H1 (cell line): ENCODE measurements around the gene PROK1. TPM values are rescaled to one million over a fixed set of nuclear protein-coding genes. Genes with fewer than 3 reads are reported as not detected.
"Not testable (repeated sequence)": the region's sequence is repeated elsewhere in the genome, so short reads cannot be mapped to it uniquely, and the experiment has no call there.

Experiments used
- CTCF ChIA-PET: fragments of 300-600 bp; sonication (Branson Sonifier 250); formaldehyde crosslinking; loops from one replicate; lab custom pipeline; 2021; ENCODE audit not compliant: partially characterized antibody; lab: Charles Lee
- POLR2A ChIA-PET: fragments of 300-600 bp; sonication (Branson Sonifier 250); formaldehyde crosslinking; loops from one replicate; lab custom pipeline; 2021; ENCODE audit warnings: inconsistent platforms; ENCODE audit not compliant: partially characterized antibody; lab: Charles Lee
- DNase-seq, 2 experiments: peaks; one replicate each; pipeline versions ENCODE4 v3.0.0 to v3.0.0-alpha.2; 2010 to 2022; ENCODE audit warnings: low spot score in 2 of 2, low read depth in 1 of 2, mixed read lengths in 1 of 2
- FAIRE-seq: peaks from 2 replicates; lab custom pipeline; 2011; peaks lifted over from hg19 to GRCh38; lab: Jason Lieb, UNC
- H2AFZ ChIP-seq: 2 replicates; pipeline ENCODE4 v1.8.1; 2012; ENCODE audit warnings: low read length, inconsistent platforms
- H2AK5ac ChIP-seq: 2 replicates; pipeline ENCODE4 v1.6.1; 2013; ENCODE audit warnings: low read depth, low read length
- H2BK120ac ChIP-seq: replicated peaks from 2 replicates; pipeline ENCODE3; 2013; ENCODE audit warnings: low read depth, low read length, inconsistent platforms
- H2BK12ac ChIP-seq: 2 replicates; pipeline ENCODE4 v1.6.1; 2013; ENCODE audit warnings: low read depth, low read length
- H2BK15ac ChIP-seq: 2 replicates; pipeline ENCODE4 v1.6.1; 2013; ENCODE audit warnings: low read length
- H2BK20ac ChIP-seq: 2 replicates; pipeline ENCODE4 v1.6.1; 2013; ENCODE audit warnings: low read length
- H2BK5ac ChIP-seq: 2 replicates; pipeline ENCODE4 v1.6.1; 2013; ENCODE audit warnings: low read depth, low read length
- H3K14ac ChIP-seq: 2 replicates; pipeline ENCODE4 v1.6.1; 2013; ENCODE audit warnings: inconsistent platforms; ENCODE audit not compliant: insufficient read length
- H3K18ac ChIP-seq: 2 replicates; pipeline ENCODE4 v1.6.1; 2013; ENCODE audit warnings: low read length; ENCODE audit errors: extremely low read depth
- H3K23ac ChIP-seq: 2 replicates; pipeline ENCODE4 v1.6.1; 2013; ENCODE audit warnings: inconsistent platforms; ENCODE audit not compliant: insufficient read length
- H3K23me2 ChIP-seq: 2 replicates; pipeline ENCODE4 v1.6.1; 2013; ENCODE audit warnings: low read depth, low read length
- H3K27ac ChIP-seq: 2 replicates; pipeline ENCODE4 v1.6.1; 2011; ENCODE audit warnings: low read depth, low read length, inconsistent platforms
- H3K27me3 ChIP-seq, 4 experiments: replicated peaks in 1 of 4; 1 replicate in 1 of 4; 2 replicates in 3 of 4; pipeline versions ENCODE4 v1.6.1 to v1.8.1; 2011 to 2013; ENCODE audit warnings: low read length in 3 of 4, mild to moderate bottlenecking in 3 of 4, inconsistent platforms in 2 of 4, mixed read lengths in 2 of 4, moderate library complexity in 1 of 4; ENCODE audit not compliant: control insufficient read depth in 3 of 4, insufficient read depth in 3 of 4; ENCODE audit errors: extremely low read depth in 1 of 4
- H3K36me3 ChIP-seq, 4 experiments: 2 replicates each; pipeline versions ENCODE4 v1.6.1 to v1.8.1; 2011 to 2013; ENCODE audit warnings: mild to moderate bottlenecking in 4 of 4, low read length in 3 of 4, moderate library complexity in 2 of 4, control low read depth in 1 of 4, inconsistent platforms in 1 of 4; ENCODE audit not compliant: insufficient read depth in 4 of 4, control insufficient read depth in 2 of 4
- H3K4ac ChIP-seq: replicated peaks from 2 replicates; pipeline ENCODE3; 2013; ENCODE audit warnings: low read length, low read depth, mixed read lengths, inconsistent platforms; ENCODE audit not compliant: insufficient read length
- H3K4me1 ChIP-seq, 4 experiments: replicated peaks in 1 of 4; 1 replicate in 1 of 4; 2 replicates in 3 of 4; pipeline versions ENCODE4 v1.6.1 to v1.8.1; 2011 to 2013; ENCODE audit warnings: low read length in 3 of 4, inconsistent platforms in 2 of 4, mixed read lengths in 1 of 4; ENCODE audit not compliant: insufficient read depth in 4 of 4, control insufficient read depth in 3 of 4
- H3K4me2 ChIP-seq, 2 experiments: 2 replicates each; pipeline versions ENCODE4 v1.6.1 to v1.8.1; 2011 to 2013; ENCODE audit warnings: low read depth in 2 of 2, low read length in 2 of 2, control low read depth in 1 of 2, inconsistent platforms in 1 of 2, mild to moderate bottlenecking in 1 of 2; ENCODE audit not compliant: insufficient read depth in 1 of 2
- H3K4me3 ChIP-seq, 4 experiments: fragments of 200-600, 300-600 bp in 1 of 4; sonication (generic), shearing (Covaris generic), sonication (Bioruptor Twin) in 1 of 4; 2 replicates each; pipeline versions ENCODE4 v1.5.1 to v1.8.1; 2011 to 2016; ENCODE audit warnings: low read length in 4 of 4, low read depth in 3 of 4, control low read depth in 2 of 4, inconsistent platforms in 2 of 4, mild to moderate bottlenecking in 2 of 4, mixed read lengths in 1 of 4, moderate library complexity in 1 of 4; ENCODE audit not compliant: insufficient read depth in 2 of 4; ENCODE audit errors: extremely low read depth in 1 of 4
- H3K56ac ChIP-seq: replicated peaks from 2 replicates; pipeline ENCODE3; 2013; ENCODE audit warnings: low read depth, mild to moderate bottlenecking, mixed read lengths, low read length, inconsistent platforms; ENCODE audit not compliant: insufficient read length
- H3K79me1 ChIP-seq: 2 replicates; pipeline ENCODE4 v1.6.1; 2013; ENCODE audit warnings: low read depth, low read length, control low read depth
- H3K79me2 ChIP-seq, 2 experiments: 2 replicates each; pipeline versions ENCODE4 v1.6.1 to v1.8.1; 2012 to 2013; ENCODE audit warnings: low read length in 2 of 2, mild to moderate bottlenecking in 2 of 2, inconsistent platforms in 1 of 2; ENCODE audit not compliant: insufficient read depth in 2 of 2, control insufficient read depth in 1 of 2
- H3K9ac ChIP-seq, 4 experiments: replicated peaks in 1 of 4; 1 replicate in 1 of 4; 2 replicates in 3 of 4; pipeline versions ENCODE4 v1.6.1 to v1.8.1; 2011 to 2013; ENCODE audit warnings: low read depth in 3 of 4, low read length in 3 of 4, control low read depth in 2 of 4, mild to moderate bottlenecking in 2 of 4, moderate library complexity in 2 of 4, inconsistent platforms in 1 of 4; ENCODE audit errors: extremely low read depth in 1 of 4
- H3K9me3 ChIP-seq, 2 experiments: 2 replicates each; pipeline versions ENCODE4 v1.6.1 to v1.8.1; 2012 to 2013; ENCODE audit warnings: mild to moderate bottlenecking in 2 of 2, moderate library complexity in 2 of 2, control low read depth in 1 of 2, inconsistent platforms in 1 of 2, low read depth in 1 of 2, low read length in 1 of 2, mixed read lengths in 1 of 2; ENCODE audit not compliant: insufficient read depth in 2 of 2
- H4K20me1 ChIP-seq, 2 experiments: replicated peaks in 1 of 2; 2 replicates each; pipeline versions ENCODE3 to v1.8.1; 2011 to 2013; ENCODE audit warnings: inconsistent platforms in 2 of 2, low read length in 2 of 2, mild to moderate bottlenecking in 1 of 2; ENCODE audit not compliant: insufficient read depth in 2 of 2, control insufficient read depth in 1 of 2
- H4K5ac ChIP-seq: 2 replicates; pipeline ENCODE4 v1.6.1; 2013; ENCODE audit warnings: low read length, low read depth, mixed read lengths, inconsistent platforms; ENCODE audit not compliant: insufficient read length
- H4K8ac ChIP-seq: 2 replicates; pipeline ENCODE4 v1.8.0; 2013; ENCODE audit warnings: mild to moderate bottlenecking, moderate library complexity, low read length, inconsistent platforms; ENCODE audit not compliant: insufficient read depth; ENCODE audit errors: extremely low read depth
- H4K91ac ChIP-seq: replicated peaks from 2 replicates; pipeline ENCODE3; 2013; ENCODE audit warnings: low read length, mixed read lengths, inconsistent platforms; ENCODE audit not compliant: insufficient read length
- RAD21 ChIP-seq, 2 experiments: IDR thresholded peaks in 1 of 2; conservative IDR thresholded peaks in 1 of 2; 2 replicates each; pipeline ENCODE4 v1.6.1; 2011; ENCODE audit warnings: low read depth in 2 of 2, low read length in 2 of 2, improper control_type of control experiment in 1 of 2, inconsistent platforms in 1 of 2, mild to moderate bottlenecking in 1 of 2, moderate library complexity in 1 of 2
- WGBS, 2 experiments: shearing (Covaris generic) in 1 of 2; methylation state at CpG; one replicate each; pipeline versions ENCODE4 v1.1.6 to v1.1.7; 2013 to 2015; ENCODE audit warnings: low lambda C conversion rate in 2 of 2, mixed read lengths in 2 of 2, inconsistent platforms in 1 of 2, low coverage in 1 of 2, missing lambda C conversion rate in 1 of 2; ENCODE audit not compliant: insufficient replicate concordance in 2 of 2, insufficient coverage in 1 of 2, insufficient read length in 1 of 2; ENCODE audit errors: extremely low coverage in 1 of 2, missing lambda C conversion rate in 1 of 2; 5-methylcytosine and 5-hydroxymethylcytosine counted together
- polyA plus RNA-seq, 7 experiments: library from polyadenylated mRNA; depleted of rRNA in 3 of 7; stranded (reverse) in 5 of 7; unstranded in 2 of 7; fragments of >200 nt in 5 of 7; fragments of 200-250 nt in 2 of 7; gene quantifications; 1 replicate in 5 of 7; 2 replicates in 1 of 7; 4 replicates in 1 of 7; pipeline versions ENCODE4 v1.2.1 to v1.2.3, GENCODE V29; 2011 to 2013; ENCODE audit warnings: missing spikeins in 2 of 7, mixed read lengths in 2 of 7
- total RNA-seq: library from RNA; stranded (reverse); fragmentation: NEBNext Ultra II Directional; extraction: Animal tissue kit (Norgen Biotek cat#: 25700); gene quantifications from 2 replicates; pipeline ENCODE4 v1.2.1, GENCODE V29; 2021

Gene PROK1
- total and polyA plus RNA-seq, 2 of the 8 experiments (the other 6 are each of a cell fraction or from before 2014, with no cell fraction given), result 0.12 TPM; not detected in 1

GRCh38 chr1:110412576-110412975 lies 38.4 kb upstream of the PROK1 start (continued):
- peak; percentile 88 to 97 for TF ChIP-seq RAD21 (IDR thresholded peaks at IDR 0.05 in 1 of 2, conservative IDR thresholded peaks at IDR 0.05 in 1 of 2; ENCODE audit: low read depth in 2 of 2, low read length in 2 of 2)

- H3K56ac ChIP-seq, H3K4me2 ChIP-seq, H2BK5ac ChIP-seq, H4K20me1 ChIP-seq, H3K23ac ChIP-seq, H2BK120ac ChIP-seq, H3K79me1 ChIP-seq, H2AFZ ChIP-seq, DNase-seq, H3K4ac ChIP-seq, H4K91ac ChIP-seq, H2AK5ac ChIP-seq, H4K5ac ChIP-seq, H3K27ac ChIP-seq, H3K36me3 ChIP-seq, H3K27me3 ChIP-seq, H3K4me1 ChIP-seq, H3K4me3 ChIP-seq, H3K9me3 ChIP-seq, H2BK20ac ChIP-seq, H2BK15ac ChIP-seq, H3K14ac ChIP-seq, H3K23me2 ChIP-seq, FAIRE-seq, H3K9ac ChIP-seq, H3K18ac ChIP-seq, H4K8ac ChIP-seq, H3K79me2 ChIP-seq, H2BK12ac ChIP-seq: not testable (repeated sequence)
- WGBS, 2 experiments, result 88% methylated on average over 1 of the region's 1 CpG; no CpG with 5 or more reads in 1 of the 2 experiments
- ChIA-PET CTCF (interaction anchor here (0.7 to 22.7 kb wide), 26 partner anchors 9 to 268 kb away, joined by 3 to 828 read pairs (median 4); partner anchors contain the start of genes KCNC4 and PROK1), POLR2A (interaction anchor here (0.8 kb wide), 1 partner anchor 41 kb away, joined by 4 read pairs; no protein-coding TSS in a partner anchor)
Measured at GRCh38 chr1:110413045-110413444, 37.9 kb upstream of the PROK1 start.
